ENCODE data around the gene RBM33.

The RBM33 gene

GRCh38 chr7:155749578-155749977 lies 105.1 kb downstream of the RBM33 start:
- TF ChIP-seq OVOL3 (tag by site-specific recombination; IDR thresholded peaks at IDR 0.05) (no peak), ZNF513 (tag by site-specific recombination; IDR thresholded peaks at IDR 0.05) (peak; percentile 62)
- H3K9me3 ChIP-seq (ENCODE audit: control insufficient read depth, insufficient read depth, low read depth, low read length): no peaks in the 10 kb centered on the region
- ChIA-PET CTCF (interaction anchor here (1.1 kb wide), 1 partner anchor 12 kb away, joined by 3 read pairs; no protein-coding TSS in a partner anchor), POLR2A (no interaction called here)
- H3K27ac ChIP-seq (ENCODE audit: extremely low read depth, low read depth, low read length): no peak overlapping the region
- no peak overlapping the region for H3K4me3 ChIP-seq (ENCODE audit: low read depth, low read length)
- H3K4me1 ChIP-seq (ENCODE audit: control insufficient read depth, insufficient read depth, low read length): no peaks in the 10 kb centered on the region
- peaks cover 0 to 42% of the 10 kb centered on the region in 2 experiments; a peak in 1 of 3 replicates for H3K36me3 ChIP-seq (ENCODE audit: control insufficient read depth in 2 of 2, insufficient read depth in 1 of 2, low read length in 2 of 2)

GRCh38 chr7:155750255-155751125 lies 106.0 kb downstream of the RBM33 start:
- H3K36me3 ChIP-seq (ENCODE audit: control insufficient read depth in 2 of 2, insufficient read depth in 1 of 2, low read length in 2 of 2): peaks cover 0 to 32% of the 10 kb centered on the region in 2 experiments; a peak in 1 of 3 replicates
- no peaks in the 10 kb centered on the region for H3K4me1 ChIP-seq (ENCODE audit: control insufficient read depth, insufficient read depth, low read length)
- H3K9me3 ChIP-seq (ENCODE audit: control insufficient read depth, insufficient read depth, low read depth, low read length): no peaks in the 10 kb centered on the region
- ChIA-PET CTCF (interaction anchor here (0.5 to 1.3 kb wide), 2 partner anchors 152 to 745 kb away, joined by 3 to 7 read pairs; no protein-coding TSS in a partner anchor), POLR2A (no interaction called here)
- H3K4me3 ChIP-seq (ENCODE audit: low read depth, low read length): no peak overlapping the region
- TF ChIP-seq KLF1 (tag by site-specific recombination; IDR thresholded peaks at IDR 0.05): no peak
- TF ChIP-seq TCF7L2 (IDR thresholded peaks at IDR 0.05; ENCODE audit: borderline replicate concordance, low read depth, low read length): no peak
- TF ChIP-seq ZNF558 (tag by site-specific recombination; IDR thresholded peaks at IDR 0.05): no peak
- no peak for TF ChIP-seq BCL11A (tag by site-specific recombination; IDR thresholded peaks at IDR 0.05; ENCODE audit: low read depth)
- no peak for TF ChIP-seq BCL6B (tag by site-specific recombination; IDR thresholded peaks at IDR 0.05)
- TF ChIP-seq PRDM6 (tag by site-specific recombination; IDR thresholded peaks at IDR 0.05): no peak
- no peak for TF ChIP-seq ZEB2 (tag by site-specific recombination; IDR thresholded peaks at IDR 0.05)
- TF ChIP-seq ZNF677 (tag by site-specific recombination; IDR thresholded peaks at IDR 0.05): no peak
- no peak for TF ChIP-seq ZNF830 (tag by site-specific recombination; IDR thresholded peaks at IDR 0.05; ENCODE audit: low read depth)
- TF ChIP-seq ZNF121 (tag by site-specific recombination; IDR thresholded peaks at IDR 0.05): no peak
- no peak for TF ChIP-seq KLF16 (tag by site-specific recombination; IDR thresholded peaks at IDR 0.05)
- no peak for TF ChIP-seq ZNF48 (tag by site-specific recombination; IDR thresholded peaks at IDR 0.05)
- H3K27ac ChIP-seq (ENCODE audit: extremely low read depth, low read depth, low read length): no peak overlapping the region

- peaks cover 0 to 25% of the 10 kb centered on the region in 2 experiments; a peak in 1 of 3 replicates for H3K36me3 ChIP-seq (ENCODE audit: control insufficient read depth in 2 of 2, insufficient read depth in 1 of 2, low read length in 2 of 2)
- H3K27ac ChIP-seq (ENCODE audit: extremely low read depth, low read depth, low read length): no peak overlapping the region
- ChIA-PET CTCF (interaction anchor here (1.3 kb wide), 1 partner anchor 153 kb away, joined by 7 read pairs; no protein-coding TSS in a partner anchor), POLR2A (no interaction called here)
- no peaks in the 10 kb centered on the region for H3K4me1 ChIP-seq (ENCODE audit: control insufficient read depth, insufficient read depth, low read length)
- H3K4me3 ChIP-seq (ENCODE audit: low read depth, low read length): no peak overlapping the region
- no peaks in the 10 kb centered on the region for H3K9me3 ChIP-seq (ENCODE audit: control insufficient read depth, insufficient read depth, low read depth, low read length)
- TF ChIP-seq ZNF423 (tag by site-specific recombination; IDR thresholded peaks at IDR 0.05) (no peak), PBX3 (CRISPR knock-in tag; IDR thresholded peaks at IDR 0.05) (no peak), ZNF664 (tag by site-specific recombination; IDR thresholded peaks at IDR 0.05) (no peak), ZXDB (tag by site-specific recombination; IDR thresholded peaks at IDR 0.05) (no peak), ZNF138 (tag by site-specific recombination; IDR thresholded peaks at IDR 0.05; ENCODE audit: borderline replicate concordance) (no peak), ZBTB7A (tag by site-specific recombination; IDR thresholded peaks at IDR 0.05; ENCODE audit: low read depth) (no peak), ZNF473 (tag by site-specific recombination; IDR thresholded peaks at IDR 0.05) (no peak), ZNF658 (tag by site-specific recombination; IDR thresholded peaks at IDR 0.05) (no peak), ZNF596 (tag by site-specific recombination; IDR thresholded peaks at IDR 0.05) (no peak)
These were observed 106.9 kb downstream of the RBM33 start for GRCh38 chr7:155751409-155751808.
